Karpas-422 (cell line): Measurements from ENCODE around the gene PLS3. TPM values are rescaled to one million over a fixed set of nuclear protein-coding genes. Genes with fewer than 3 reads are reported as not detected.

ENCODE experiments used
- DNase-seq: peaks from one replicate; pipeline ENCODE4 v3.0.0-alpha.2; 2015
- H2AFZ ChIP-seq: fragments of 200-600 bp; sonication (generic); 2 replicates; pipeline ENCODE4 v1.6.1; 2014; ENCODE audit warnings: antibody characterized with exemption, low read length, mixed read lengths
- H3K27ac ChIP-seq: fragments of 200-600 bp; sonication (generic); 2 replicates; pipeline ENCODE4 v1.5.1; 2014; ENCODE audit warnings: mild to moderate bottlenecking, low read length, moderate library complexity
- H3K27me3 ChIP-seq: fragments of 200-600 bp; sonication (generic); 2 replicates; pipeline ENCODE4 v1.6.1; 2014; ENCODE audit warnings: low read length, mixed read lengths
- H3K36me3 ChIP-seq: fragments of 200-600 bp; sonication (generic); 2 replicates; pipeline ENCODE4 v1.6.1; 2014; ENCODE audit warnings: low read length, mixed read lengths; ENCODE audit not compliant: insufficient read depth
- H3K4me1 ChIP-seq: fragments of 200-600 bp; sonication (generic); 2 replicates; pipeline ENCODE4 v1.6.1; 2014; ENCODE audit warnings: mild to moderate bottlenecking, low read length, mixed read lengths
- H3K4me2 ChIP-seq: fragments of 200-600 bp; sonication (generic); 2 replicates; pipeline ENCODE4 v1.6.1; 2014; ENCODE audit warnings: low read length, low read depth, mild to moderate bottlenecking; ENCODE audit not compliant: poor library complexity, severe bottlenecking
- H3K4me3 ChIP-seq: fragments of 200-600 bp; sonication (generic); 2 replicates; pipeline ENCODE4 v1.5.1; 2014; ENCODE audit warnings: mild to moderate bottlenecking, antibody characterized with exemption, low read length, mixed read lengths
- H3K79me2 ChIP-seq: fragments of 200-600 bp; sonication (generic); 2 replicates; pipeline ENCODE4 v1.6.1; 2014; ENCODE audit warnings: mild to moderate bottlenecking, low read length, mixed read lengths
- H3K9ac ChIP-seq: fragments of 200-600 bp; sonication (generic); 2 replicates; pipeline ENCODE4 v1.6.0; 2014; ENCODE audit warnings: low read length
- H3K9me2 ChIP-seq: fragments of 200-600 bp; sonication (generic), shearing (Covaris generic); replicated peaks from 2 replicates; pipeline ENCODE4 v1.6.0; 2014; ENCODE audit warnings: mild to moderate bottlenecking, low read length, moderate library complexity; ENCODE audit not compliant: insufficient read depth
- H3K9me3 ChIP-seq: fragments of 300-700, 200-600 bp; sonication (generic); 2 replicates; pipeline ENCODE4 v1.6.1; 2014; ENCODE audit warnings: low read length, mixed read lengths
- H4K20me1 ChIP-seq: fragments of 200-600 bp; sonication (generic); 2 replicates; pipeline ENCODE4 v1.6.1; 2014; ENCODE audit warnings: mild to moderate bottlenecking, antibody characterized with exemption, low read length, low read depth; ENCODE audit not compliant: insufficient read depth
- total RNA-seq: library from RNA; depleted of rRNA; stranded (reverse); fragments of >200 nt; shearing (Covaris generic); gene quantifications from 2 replicates; pipeline ENCODE4 v1.2.3, GENCODE V29; 2014; ENCODE audit warnings: low replicate concordance

Gene PLS3
- total RNA-seq, 1 experiment from 2014 or later, result not detected

GRCh38 chrX:115576676-115577075 is 15.7 kb downstream of the PLS3 start:
- DNase-seq, result no peak
- no peak overlapping the region for H3K9ac ChIP-seq
- no peak overlapping the region for H3K4me3 ChIP-seq
- no peaks in the 10 kb centered on the region for H3K36me3 ChIP-seq
- H2AFZ ChIP-seq, result no peak overlapping the region
- no peak overlapping the region for H3K27ac ChIP-seq
- no peaks in the 10 kb centered on the region for H3K27me3 ChIP-seq
- no peaks in the 10 kb centered on the region for H3K9me3 ChIP-seq
- no peaks in the 10 kb centered on the region for H3K9me2 ChIP-seq
- H3K4me2 ChIP-seq, result no peak overlapping the region
- H4K20me1 ChIP-seq, result no peaks in the 10 kb centered on the region
- no peaks in the 10 kb centered on the region for H3K79me2 ChIP-seq
- H3K4me1 ChIP-seq, result no peaks in the 10 kb centered on the region

DNA sequence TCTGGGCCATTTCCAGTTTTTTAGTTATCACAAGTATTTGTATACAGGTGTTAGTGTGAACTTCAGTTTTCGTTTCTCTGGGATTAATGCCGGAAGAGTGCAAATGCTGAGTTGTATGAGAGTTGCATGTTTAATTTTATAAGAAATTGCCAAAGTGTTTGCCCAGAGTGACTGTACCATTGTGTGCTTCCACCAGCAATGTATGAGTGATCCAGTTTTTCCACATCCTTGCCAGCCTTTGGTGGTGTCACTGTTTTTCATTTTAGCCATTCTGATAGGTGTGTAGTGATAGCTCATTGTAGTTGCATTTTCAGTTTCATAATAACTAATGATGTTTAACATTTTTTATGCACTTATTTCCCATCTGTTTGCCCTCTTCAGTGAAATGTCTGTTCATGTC is 18.4 kb downstream of the PLS3 start:
- no peak overlapping the region for H2AFZ ChIP-seq
- no peak for DNase-seq
- no peaks in the 10 kb centered on the region for H3K9me3 ChIP-seq
- no peaks in the 10 kb centered on the region for H3K9me2 ChIP-seq
- no peak overlapping the region for H3K4me3 ChIP-seq
- H3K27ac ChIP-seq, result no peak overlapping the region
- no peaks in the 10 kb centered on the region for H3K27me3 ChIP-seq
- no peak overlapping the region for H3K4me2 ChIP-seq
- no peaks in the 10 kb centered on the region for H4K20me1 ChIP-seq
- H3K79me2 ChIP-seq, result no peaks in the 10 kb centered on the region
- no peaks in the 10 kb centered on the region for H3K36me3 ChIP-seq
- H3K9ac ChIP-seq, result no peak overlapping the region
- no peaks in the 10 kb centered on the region for H3K4me1 ChIP-seq

GRCh38 chrX:115579786-115580294 is 18.9 kb downstream of the PLS3 start:
- no peak overlapping the region for H3K4me3 ChIP-seq
- H3K9ac ChIP-seq, result no peak overlapping the region
- H3K9me3 ChIP-seq, result no peaks in the 10 kb centered on the region
- H3K4me1 ChIP-seq, result no peaks in the 10 kb centered on the region
- no peaks in the 10 kb centered on the region for H3K36me3 ChIP-seq
- H2AFZ ChIP-seq, result no peak overlapping the region
- H3K4me2 ChIP-seq, result no peak overlapping the region
- no peaks in the 10 kb centered on the region for H3K9me2 ChIP-seq
- no peaks in the 10 kb centered on the region for H3K27me3 ChIP-seq
- H4K20me1 ChIP-seq, result no peaks in the 10 kb centered on the region
- DNase-seq, result no peak
- H3K79me2 ChIP-seq, result no peaks in the 10 kb centered on the region
- no peak overlapping the region for H3K27ac ChIP-seq

GRCh38 chrX:115581759-115582615 is 21.0 kb downstream of the PLS3 start:
- Histone ChIP-seq H3K36me3 (no peaks in the 10 kb centered on the region), H3K4me1 (no peaks in the 10 kb centered on the region), H3K9ac (no peak overlapping the region), H3K9me2 (no peaks in the 10 kb centered on the region), H3K4me2 (no peak overlapping the region), H4K20me1 (no peaks in the 10 kb centered on the region), H3K9me3 (no peaks in the 10 kb centered on the region), H3K4me3 (no peak overlapping the region), H3K27ac (no peak overlapping the region), H3K27me3 (no peaks in the 10 kb centered on the region), H2AFZ (no peak overlapping the region), H3K79me2 (no peaks in the 10 kb centered on the region)
- no peak for DNase-seq

- Histone ChIP-seq H3K27ac (no peak overlapping the region), H3K9me2 (no peaks in the 10 kb centered on the region), H3K9ac (no peak overlapping the region), H3K4me1 (no peaks in the 10 kb centered on the region), H4K20me1 (no peaks in the 10 kb centered on the region), H3K79me2 (no peaks in the 10 kb centered on the region), H3K27me3 (no peaks in the 10 kb centered on the region), H3K4me2 (no peak overlapping the region), H2AFZ (no peak overlapping the region), H3K9me3 (no peaks in the 10 kb centered on the region), H3K4me3 (no peak overlapping the region), H3K36me3 (no peaks in the 10 kb centered on the region)
- no peak for DNase-seq
Measured at GRCh38 chrX:115582616-115583495, 21.9 kb downstream of the PLS3 start.

GRCh38 chrX:115583496-115584004 is 22.6 kb downstream of the PLS3 start:
- no peaks in the 10 kb centered on the region for H3K9me2 ChIP-seq
- no peaks in the 10 kb centered on the region for H3K4me1 ChIP-seq
- H3K36me3 ChIP-seq, result no peaks in the 10 kb centered on the region
- H3K79me2 ChIP-seq, result no peaks in the 10 kb centered on the region
- H3K9me3 ChIP-seq, result no peaks in the 10 kb centered on the region
- H3K4me2 ChIP-seq, result no peak overlapping the region
- H2AFZ ChIP-seq, result no peak overlapping the region
- H3K27me3 ChIP-seq, result no peaks in the 10 kb centered on the region
- no peak for DNase-seq
- H3K9ac ChIP-seq, result no peak overlapping the region
- H3K27ac ChIP-seq, result no peak overlapping the region
- H3K4me3 ChIP-seq, result no peak overlapping the region
- H4K20me1 ChIP-seq, result no peaks in the 10 kb centered on the region

GRCh38 chrX:115584696-115585095 is 23.7 kb downstream of the PLS3 start:
- Histone ChIP-seq H3K9me2 (no peaks in the 10 kb centered on the region), H3K79me2 (no peaks in the 10 kb centered on the region), H2AFZ (no peak overlapping the region), H3K27me3 (no peaks in the 10 kb centered on the region), H3K4me2 (no peak overlapping the region), H3K4me3 (no peak overlapping the region), H4K20me1 (no peaks in the 10 kb centered on the region), H3K36me3 (no peaks in the 10 kb centered on the region), H3K9ac (no peak overlapping the region), H3K27ac (no peak overlapping the region), H3K4me1 (no peaks in the 10 kb centered on the region), H3K9me3 (no peaks in the 10 kb centered on the region)
- DNase-seq, result no peak

GRCh38 chrX:115588179-115588578 is 27.2 kb downstream of the PLS3 start:
- Histone ChIP-seq H3K9me3 (no peaks in the 10 kb centered on the region), H3K4me3 (no peak overlapping the region), H3K9ac (no peak overlapping the region), H3K27me3 (no peaks in the 10 kb centered on the region), H3K9me2 (no peaks in the 10 kb centered on the region), H3K79me2 (no peaks in the 10 kb centered on the region), H3K4me2 (no peak overlapping the region), H3K27ac (no peak overlapping the region), H4K20me1 (no peaks in the 10 kb centered on the region), H3K4me1 (no peaks in the 10 kb centered on the region), H3K36me3 (no peaks in the 10 kb centered on the region), H2AFZ (no peak overlapping the region)
- DNase-seq, result no peak
